NCI-H187 (cell line): Measurements from ENCODE around the gene SLC45A3.
"Not testable (repeated sequence)": the region's sequence is repeated elsewhere in the genome, so short reads cannot be mapped to it uniquely, and the experiment has no call there.

Experiments
- DNase-seq, 2 experiments: peaks; one replicate each; lab custom pipeline; 2025; lab: John Stamatoyannopoulos, UW

The SLC45A3 gene

GRCh38 chr1:205637854-205638468, 42.3 kb downstream of the SLC45A3 start:
- no peak for DNase-seq

GRCh38 chr1:205636732-205637131, 43.6 kb downstream of the SLC45A3 start:
- DNase-seq: no peak

- not testable (repeated sequence) for DNase-seq
These were observed 44.2 kb downstream of the SLC45A3 start for GRCh38 chr1:205636138-205636530.

- DNase-seq: no peak
These were observed 46.8 kb downstream of the SLC45A3 start for GRCh38 chr1:205633421-205633976.

GRCh38 chr1:205632669-205633169, 47.6 kb downstream of the SLC45A3 start:
- no peak for DNase-seq

GRCh38 chr1:205631768-205632668, 48.3 kb downstream of the SLC45A3 start, which contains the start of gene ELK4:
TSS of gene ELK4 (minus strand) at chr1:205632011. CDS start at chr1:205623882, 8,129 bp downstream.
- peak; percentile 100 for DNase-seq

- DNase-seq: peak; percentile 79 to 80
These were observed 49.1 kb downstream of the SLC45A3 start for GRCh38 chr1:205631010-205631767.

- DNase-seq: no peak
These were observed 49.7 kb downstream of the SLC45A3 start for GRCh38 chr1:205630651-205631009.

GRCh38 chr1:205630241-205630640, 50.1 kb downstream of the SLC45A3 start:
- DNase-seq: no peak

GRCh38 chr1:205629751-205630150, 50.6 kb downstream of the SLC45A3 start:
- no peak for DNase-seq

GRCh38 chr1:205627956-205628355, 52.4 kb downstream of the SLC45A3 start:
- DNase-seq: no peak

- DNase-seq: no peak
These were observed 54.1 kb downstream of the SLC45A3 start for GRCh38 chr1:205626216-205626615.

- DNase-seq: no peak
These were observed 56.7 kb downstream of the SLC45A3 start for GRCh38 chr1:205623646-205624045.

GRCh38 chr1:205620269-205620668, 60.0 kb downstream of the SLC45A3 start:
- DNase-seq: no peak

GRCh38 chr1:205619376-205619775, 60.9 kb downstream of the SLC45A3 start:
- DNase-seq: no peak

GRCh38 chr1:205616563-205617293, 63.6 kb downstream of the SLC45A3 start:
- no peak for DNase-seq

- DNase-seq: no peak
These were observed 64.5 kb downstream of the SLC45A3 start for GRCh38 chr1:205615789-205616188.

- DNase-seq: no peak
These were observed 66.4 kb downstream of the SLC45A3 start for GRCh38 chr1:205613854-205614412.

GRCh38 chr1:205612556-205612955, 67.8 kb downstream of the SLC45A3 start:
- DNase-seq: no peak

- no peak for DNase-seq
These were observed 68.2 kb downstream of the SLC45A3 start for GRCh38 chr1:205612104-205612503.

- no peak for DNase-seq
These were observed 69.3 kb downstream of the SLC45A3 start for GRCh38 chr1:205610901-205611466.
